GM18861 (cell line): ENCODE results near the gene OMA1.
"Not testable (repeated sequence)": the region's sequence is repeated elsewhere in the genome, so short reads cannot be mapped to it uniquely, and the experiment has no call there.

Source experiments
- ATAC-seq: cut with Tn5 transposase; IDR thresholded peaks from one replicate; pipeline ENCODE4 v1.9.1; 2021; ENCODE audit not compliant: unreplicated experiment

The OMA1 gene

DNA sequence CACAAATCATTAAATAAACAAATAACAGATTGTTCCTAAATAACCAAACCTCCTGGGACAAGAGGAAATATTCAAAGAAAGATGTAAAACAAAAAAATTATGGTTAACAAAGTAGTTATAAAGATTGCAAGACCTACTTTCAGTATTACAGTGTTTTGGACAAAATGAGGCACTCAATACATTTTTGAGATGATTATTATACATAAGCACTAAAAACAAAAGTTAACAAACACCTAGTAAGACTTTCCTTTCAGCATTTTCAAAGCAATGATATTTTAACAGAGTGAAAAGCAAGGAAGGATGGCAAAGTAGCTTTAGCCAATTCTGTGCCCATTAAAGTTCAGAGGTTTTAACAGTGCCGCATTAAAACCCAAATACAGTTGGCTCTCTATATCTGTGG lies 17.2 kb downstream of the OMA1 start:
- ATAC-seq, result no peak

DNA sequence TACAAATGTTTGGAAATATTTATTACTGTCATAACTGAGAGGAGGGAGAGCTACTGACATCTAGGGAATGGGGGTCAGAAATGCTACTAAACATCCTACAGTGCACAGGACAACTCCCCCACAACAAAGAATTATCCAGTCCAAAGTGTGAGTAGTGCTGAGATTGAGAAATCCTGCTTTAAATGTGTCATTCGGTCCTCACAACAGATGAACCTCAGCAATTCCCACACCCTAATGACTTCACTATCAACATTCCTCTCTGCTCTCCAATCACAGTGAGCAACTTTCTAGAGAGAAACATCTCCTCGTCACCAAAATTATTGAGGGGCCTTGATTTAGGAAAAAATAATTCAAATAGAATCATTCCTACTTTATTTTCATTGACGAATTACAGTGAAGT lies 18.0 kb downstream of the OMA1 start:
- no peak for ATAC-seq

DNA sequence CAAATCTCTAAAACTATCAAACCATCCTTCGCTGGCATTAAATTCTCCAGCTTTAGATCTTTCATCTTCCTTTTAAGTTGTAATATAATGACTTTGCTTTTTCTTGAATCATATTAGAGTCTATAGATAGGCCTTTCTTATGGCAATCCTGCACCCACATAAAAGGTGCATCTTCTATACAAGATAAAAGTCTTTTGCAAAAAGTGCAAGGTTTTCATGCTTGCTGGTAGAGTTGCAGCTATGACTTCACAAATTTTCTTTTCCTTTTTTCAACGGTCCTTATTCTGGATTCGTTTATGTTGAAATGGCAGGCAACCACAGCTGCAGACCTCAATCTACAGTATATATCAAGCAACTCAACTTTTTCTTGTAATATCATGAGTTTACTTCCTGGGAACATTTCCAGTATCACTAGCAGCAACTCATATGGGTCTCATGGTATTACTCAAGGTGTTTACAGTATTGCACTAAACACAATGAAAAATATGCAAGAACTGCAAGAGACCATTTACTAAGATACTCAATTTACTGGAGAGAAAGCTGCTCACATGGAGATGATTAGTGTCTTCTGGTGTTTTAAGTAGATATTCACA lies 22.1 kb downstream of the OMA1 start:
- no peak for ATAC-seq

DNA sequence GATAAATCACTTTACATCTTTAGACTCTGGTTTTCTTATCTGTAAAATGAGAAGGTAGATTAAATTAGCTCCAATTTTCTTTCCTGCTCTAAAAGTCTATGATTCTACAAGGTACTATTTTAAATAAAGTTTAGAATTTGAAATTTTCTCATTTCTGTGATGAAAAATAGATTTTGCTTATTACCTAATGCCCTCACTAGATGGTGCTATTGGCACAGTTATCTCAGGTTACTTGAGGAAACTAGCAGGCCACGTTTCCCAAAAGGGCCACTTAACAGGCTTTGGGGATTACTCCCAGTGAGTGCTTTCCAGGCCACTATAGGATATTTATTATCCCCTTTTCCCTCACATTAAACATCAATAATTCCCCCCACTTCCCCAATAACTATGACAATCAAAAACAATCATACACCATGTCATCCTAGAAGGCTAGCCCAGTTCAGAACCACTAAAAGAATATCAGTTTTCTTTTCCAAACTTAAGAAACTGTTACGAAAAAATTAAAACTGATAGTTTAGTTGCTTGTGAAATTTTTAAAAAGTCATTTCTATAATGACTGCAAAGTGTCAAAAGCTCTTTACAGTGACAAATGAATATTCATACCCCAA lies 30.6 kb downstream of the OMA1 start:
- ATAC-seq, result no peak

DNA sequence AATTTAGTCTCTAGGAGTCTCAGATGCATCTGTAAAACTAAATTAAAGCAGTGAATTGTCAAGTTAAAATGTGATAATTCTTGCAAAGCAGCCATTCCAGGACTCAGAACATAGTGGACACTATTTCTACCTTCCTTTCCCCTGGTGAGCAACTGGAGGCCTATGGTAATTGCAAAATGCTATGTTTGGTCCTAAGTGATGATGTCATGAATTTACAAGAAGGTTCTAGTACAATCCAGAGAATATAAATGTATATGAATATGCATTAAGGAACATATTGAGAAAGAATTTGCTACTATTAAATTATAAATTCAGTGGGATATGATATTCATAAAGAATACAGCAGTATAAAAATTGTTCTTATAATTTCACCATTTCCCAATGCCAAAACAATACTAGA lies 32.6 kb downstream of the OMA1 start:
- no peak for ATAC-seq

DNA sequence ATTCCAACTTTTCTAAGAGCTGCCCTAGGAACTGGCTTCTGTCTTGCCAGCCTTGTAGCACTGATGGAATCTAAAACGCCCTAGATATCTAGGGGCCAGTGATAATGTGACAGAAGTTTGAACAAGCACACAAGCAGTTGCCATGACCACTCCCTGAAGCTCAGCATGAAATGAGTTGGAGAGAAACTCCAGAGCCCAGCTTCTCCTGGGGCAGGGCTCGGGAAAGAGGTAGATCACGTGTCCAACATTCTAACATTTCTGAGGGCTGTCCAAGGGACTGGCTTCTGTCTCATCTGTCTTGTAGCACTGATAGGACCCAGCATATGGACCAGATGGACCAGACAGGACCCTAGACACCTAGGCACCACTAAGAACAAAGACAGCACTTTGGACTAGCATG lies 37.9 kb downstream of the OMA1 start:
- ATAC-seq, result no peak

DNA sequence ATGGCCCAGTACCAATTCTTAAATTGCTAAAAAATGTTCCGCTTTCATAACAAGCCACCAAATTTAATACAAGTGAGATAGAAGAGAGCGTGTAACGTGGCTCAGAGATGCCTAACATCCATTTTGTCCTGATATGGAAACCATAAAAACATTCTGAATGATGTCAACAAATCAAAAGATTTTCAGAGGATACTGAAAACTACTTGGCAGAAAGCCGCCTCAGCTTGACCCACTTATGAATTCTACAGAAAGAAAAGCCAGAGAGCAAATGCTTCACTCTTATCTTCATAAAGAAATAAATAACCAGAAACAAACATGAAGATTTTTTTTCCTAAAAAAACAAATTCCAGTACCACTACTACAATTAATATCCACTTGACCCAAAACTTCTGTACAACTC lies 41.2 kb downstream of the OMA1 start:
- no peak for ATAC-seq

DNA sequence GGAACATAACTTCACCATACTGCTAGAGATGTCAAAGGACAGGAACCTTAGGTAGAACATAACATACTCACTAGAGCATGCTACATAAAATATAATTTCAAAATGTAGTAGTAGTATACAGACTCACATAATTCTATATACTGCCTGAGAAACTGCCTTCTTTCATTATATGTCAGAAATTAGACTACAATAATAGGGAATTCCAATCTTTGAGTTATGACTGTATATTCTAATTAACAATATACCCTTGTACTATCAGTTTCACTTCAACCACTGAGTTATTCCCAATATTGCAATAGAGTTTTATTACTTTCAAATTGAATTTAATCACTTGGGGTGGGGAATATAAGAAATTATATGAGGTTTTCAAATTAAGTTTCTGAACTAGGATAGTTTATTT lies 44.0 kb downstream of the OMA1 start:
- no peak for ATAC-seq

DNA sequence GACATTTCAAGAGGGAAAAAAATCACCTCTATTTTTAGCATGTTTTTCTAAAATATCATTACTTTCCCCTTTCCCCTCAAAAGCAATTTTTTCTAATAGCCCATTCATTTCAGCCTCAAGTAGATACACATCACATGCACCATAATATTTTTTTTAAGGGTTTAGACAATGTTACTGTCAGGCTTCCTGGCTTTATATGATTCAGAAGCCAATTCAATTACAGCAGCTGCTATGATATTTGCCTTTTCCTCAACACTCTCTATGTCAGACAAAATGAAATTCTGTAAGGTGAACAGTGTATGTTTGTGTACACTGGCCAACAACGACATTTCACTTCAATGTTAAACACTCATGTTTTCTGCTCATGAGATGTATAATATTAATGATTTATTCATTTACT lies 46.5 kb downstream of the OMA1 start:
- ATAC-seq, result no peak

DNA sequence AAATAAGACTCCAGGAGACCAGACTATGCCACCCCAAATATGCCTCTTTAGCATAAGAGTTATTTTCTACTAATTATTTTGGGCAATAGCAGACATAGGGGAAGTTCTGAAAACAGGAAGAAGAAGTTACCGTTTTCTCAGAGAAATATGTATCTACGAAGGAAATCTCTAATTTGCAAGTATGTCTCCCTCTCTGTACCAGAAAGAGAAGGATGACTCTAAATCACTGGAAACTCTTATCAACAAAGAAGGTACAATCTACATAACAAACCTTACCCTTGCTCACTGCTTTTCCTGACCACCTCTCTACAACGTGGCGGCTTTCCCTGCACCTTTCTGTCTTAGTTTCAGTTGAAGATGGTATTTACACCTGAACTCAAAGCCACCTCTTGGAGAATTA lies 49.0 kb downstream of the OMA1 start:
- no peak for ATAC-seq

DNA sequence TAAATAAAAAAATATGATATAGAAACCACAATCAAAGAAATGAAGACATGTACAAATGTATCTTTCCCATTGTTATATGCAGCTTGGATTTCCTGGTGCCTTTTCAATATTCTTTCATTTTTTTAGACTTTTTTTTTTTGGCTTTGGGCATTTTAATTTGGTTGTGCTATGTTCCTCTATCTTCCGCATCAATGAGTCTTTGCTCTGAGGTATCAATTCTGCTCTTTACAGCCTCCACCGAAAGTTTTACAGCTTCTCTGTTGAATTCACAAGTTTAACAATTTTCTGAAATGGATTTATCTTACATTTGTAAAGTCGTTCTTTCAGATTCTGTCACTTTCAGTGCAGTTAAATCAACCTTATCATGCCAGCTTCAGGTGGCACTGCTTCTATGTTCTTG lies 50.5 kb downstream of the OMA1 start:
- ATAC-seq, result no peak

DNA sequence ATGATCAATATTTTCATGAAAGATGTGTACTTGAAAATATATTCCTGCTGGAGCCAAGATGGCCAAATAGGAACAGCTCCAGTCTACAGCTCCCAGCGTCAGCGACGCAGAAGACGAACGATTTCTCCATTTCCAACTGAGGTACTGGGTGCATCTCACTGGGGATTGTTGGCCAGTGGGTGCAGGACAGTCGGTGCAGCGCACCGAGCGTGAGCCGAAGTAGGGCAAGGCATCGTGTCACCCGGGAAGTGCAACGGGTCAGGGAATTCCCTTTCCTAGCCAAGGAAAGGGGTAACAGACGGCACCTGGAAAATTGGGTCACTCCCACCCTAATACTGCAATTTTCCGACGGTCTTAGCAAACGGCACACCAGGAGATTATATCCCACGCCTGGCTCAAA lies 57.6 kb downstream of the OMA1 start:
- not testable (repeated sequence) for ATAC-seq

DNA sequence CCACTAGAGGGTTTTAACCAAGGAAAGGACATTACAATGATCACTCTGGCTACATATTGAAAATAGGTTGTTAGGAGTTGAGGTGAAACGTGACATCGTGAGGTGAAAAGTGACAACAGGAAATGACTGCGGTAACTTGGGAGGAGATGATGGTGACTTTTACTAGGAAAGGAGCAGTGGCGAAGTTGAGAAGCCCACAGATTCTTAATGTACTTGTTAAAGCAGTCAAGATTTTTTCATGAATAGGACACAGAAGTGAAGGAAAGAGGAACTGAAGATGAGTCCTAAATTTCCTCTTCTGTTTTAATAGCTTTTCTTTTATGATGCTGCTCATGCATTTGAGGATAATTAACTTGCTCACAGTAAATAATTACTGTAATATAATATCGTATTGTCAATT lies 59.5 kb downstream of the OMA1 start:
- ATAC-seq, result no peak

DNA sequence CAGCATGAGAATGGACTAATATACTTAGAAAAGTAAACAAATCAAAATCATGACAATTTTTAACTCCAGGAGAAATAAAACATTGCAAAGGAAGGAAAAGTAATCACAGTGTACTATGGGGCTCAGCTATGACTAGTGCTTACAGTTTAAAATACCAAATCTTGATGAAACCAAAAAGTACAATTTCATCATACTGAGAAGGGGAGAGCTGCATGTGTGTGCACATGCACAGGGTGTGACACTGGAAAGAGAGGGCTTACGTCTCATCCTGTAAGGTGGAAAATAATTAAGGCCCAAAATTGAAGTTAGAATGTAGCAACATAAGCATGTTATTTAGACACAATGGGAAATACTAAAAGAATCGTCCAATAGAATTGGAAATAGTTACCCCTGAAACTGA lies 64.6 kb downstream of the OMA1 start:
- ATAC-seq, result no peak

DNA sequence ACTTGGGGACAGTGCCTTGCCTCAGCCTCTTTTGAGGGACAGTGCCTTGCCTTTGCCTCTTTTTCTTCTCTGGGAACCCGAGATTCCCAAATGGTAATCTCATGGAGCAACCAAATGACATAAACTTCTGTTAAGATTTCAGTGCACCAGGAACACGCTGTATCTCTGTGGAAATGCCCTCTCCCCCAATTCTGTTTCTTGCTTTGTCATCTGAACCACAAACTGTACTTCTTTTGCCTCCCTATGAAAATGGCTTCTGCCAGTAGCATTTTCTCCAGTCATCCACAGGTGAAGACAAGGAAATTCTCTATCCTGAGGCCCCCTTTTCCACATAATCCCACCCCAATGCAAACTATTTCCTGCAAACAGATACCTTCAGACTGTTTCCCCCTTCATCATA lies 66.3 kb downstream of the OMA1 start:
- no peak for ATAC-seq

DNA sequence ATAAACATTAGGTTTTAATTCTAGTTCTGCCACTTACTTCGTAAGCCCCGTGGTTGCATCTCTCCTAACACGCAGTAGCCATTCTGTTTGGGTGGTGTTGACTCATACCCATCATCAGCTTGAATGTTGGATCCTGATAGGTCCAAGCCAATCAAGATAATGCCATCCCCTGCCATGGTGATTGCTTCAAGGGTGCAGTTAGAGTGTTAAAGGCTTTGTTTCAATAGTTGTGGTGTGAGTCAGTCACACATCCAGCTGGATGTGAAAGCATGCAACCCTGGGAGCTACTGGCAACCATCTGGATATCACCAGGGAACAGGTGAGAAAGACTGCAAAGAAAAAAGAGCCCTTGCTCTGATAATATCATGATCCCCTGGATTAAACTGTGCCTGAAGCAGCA lies 69.1 kb downstream of the OMA1 start:
- ATAC-seq, result no peak

DNA sequence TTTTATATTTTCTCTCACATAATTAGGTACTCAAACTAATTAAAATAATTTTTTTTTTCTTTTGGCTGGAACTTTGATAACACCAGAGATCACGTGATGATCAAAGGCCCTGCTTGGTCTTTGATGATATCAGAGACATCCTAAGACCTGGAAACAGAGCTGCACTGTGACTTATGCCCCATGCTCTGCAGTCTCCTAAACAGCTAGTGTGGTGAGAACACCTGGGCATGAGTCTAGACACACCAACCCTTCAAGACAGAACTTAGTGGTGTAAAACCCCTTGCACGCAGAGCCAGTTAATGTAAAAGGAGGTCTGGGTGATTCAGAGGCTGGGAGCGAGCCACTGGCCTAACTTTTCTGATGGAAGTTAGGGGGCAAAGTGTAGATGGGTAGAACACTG lies 70.3 kb downstream of the OMA1 start:
- ATAC-seq, result no peak

DNA sequence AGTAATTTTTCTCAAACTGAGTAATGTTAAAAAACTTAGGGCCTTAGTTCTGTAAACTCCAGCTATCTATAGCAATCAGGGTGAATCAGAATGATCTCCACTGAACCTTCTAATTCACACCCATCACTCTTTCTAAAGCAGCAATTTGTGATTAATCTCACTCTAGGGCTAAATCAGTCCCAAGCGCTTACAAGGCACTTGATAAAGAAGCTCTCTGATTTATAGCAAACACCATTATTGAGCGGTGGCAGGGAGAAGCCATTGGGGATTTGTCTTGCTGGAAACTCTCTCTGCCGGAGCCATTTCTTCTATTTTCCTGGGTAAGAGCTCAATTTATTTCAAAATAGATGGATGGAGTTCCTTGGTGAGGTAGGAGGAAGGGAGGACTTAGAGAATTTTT lies 77.0 kb downstream of the OMA1 start:
- no peak for ATAC-seq

DNA sequence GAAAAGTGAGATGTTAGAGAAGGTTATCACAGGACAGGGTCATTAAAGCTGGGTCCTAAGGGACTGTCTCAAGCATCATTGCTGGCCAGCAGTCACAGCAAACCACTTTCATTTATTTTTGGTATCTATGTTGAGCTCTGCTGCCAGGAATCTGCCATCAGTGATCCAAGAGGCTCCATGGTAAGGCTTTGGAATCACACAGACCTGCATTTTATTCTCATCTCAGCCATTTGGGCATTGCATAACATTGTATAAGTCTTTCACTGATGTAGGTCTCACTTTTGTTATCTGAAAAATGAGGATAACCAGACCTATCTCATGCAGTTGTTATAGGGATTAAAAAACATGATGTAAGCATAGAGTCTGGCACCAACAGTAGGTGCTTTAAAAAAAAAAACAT lies 77.5 kb downstream of the OMA1 start:
- no peak for ATAC-seq

DNA sequence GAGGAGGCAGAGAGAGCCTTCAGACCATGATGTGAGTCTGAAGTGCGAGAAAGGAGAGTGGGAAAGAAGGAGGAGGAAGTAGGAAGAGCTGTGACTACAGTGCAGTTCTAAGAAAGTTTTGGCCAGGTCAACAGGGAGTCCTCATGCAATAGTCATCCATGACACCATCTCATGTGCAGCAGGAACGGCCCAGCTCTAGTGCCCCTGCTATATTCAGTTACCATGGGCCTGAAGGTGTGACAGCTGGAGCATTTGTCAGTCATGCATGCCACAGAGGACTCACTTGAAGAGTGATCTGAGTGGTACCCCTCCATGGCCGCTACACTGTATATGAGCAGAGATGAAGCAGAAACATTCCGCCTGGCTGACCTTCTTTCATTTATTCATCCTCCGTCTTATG lies 77.9 kb downstream of the OMA1 start:
- no peak for ATAC-seq

DNA sequence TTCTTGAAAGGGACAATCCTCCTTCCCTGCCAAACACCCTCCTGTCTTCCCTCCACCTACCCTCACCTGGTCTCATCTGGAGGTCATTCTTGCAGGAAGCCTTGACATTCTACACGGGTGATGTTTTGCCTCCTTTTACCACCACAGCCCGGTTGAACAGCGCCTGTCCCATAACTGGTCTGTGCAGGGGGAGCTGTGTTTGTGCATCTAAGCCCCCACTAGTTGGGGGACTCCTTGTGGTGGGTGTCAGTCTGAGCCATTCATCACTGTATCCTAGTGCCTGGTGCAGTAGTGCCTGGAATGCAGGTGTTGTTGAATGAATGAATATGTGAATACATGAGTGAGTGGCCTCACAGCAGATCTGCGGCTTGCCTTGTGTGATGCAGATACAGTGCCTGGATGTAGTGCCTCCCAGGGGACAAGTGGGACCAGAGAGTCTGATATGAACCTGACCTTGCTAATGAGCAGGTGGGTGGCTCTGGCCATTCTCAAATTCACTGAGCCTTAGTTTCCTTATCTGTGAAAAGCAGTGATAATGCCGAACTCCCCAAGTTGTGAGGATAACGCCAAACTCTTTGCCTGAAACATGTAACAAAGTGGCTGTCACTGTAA lies 79.8 kb downstream of the OMA1 start:
- no peak for ATAC-seq

DNA sequence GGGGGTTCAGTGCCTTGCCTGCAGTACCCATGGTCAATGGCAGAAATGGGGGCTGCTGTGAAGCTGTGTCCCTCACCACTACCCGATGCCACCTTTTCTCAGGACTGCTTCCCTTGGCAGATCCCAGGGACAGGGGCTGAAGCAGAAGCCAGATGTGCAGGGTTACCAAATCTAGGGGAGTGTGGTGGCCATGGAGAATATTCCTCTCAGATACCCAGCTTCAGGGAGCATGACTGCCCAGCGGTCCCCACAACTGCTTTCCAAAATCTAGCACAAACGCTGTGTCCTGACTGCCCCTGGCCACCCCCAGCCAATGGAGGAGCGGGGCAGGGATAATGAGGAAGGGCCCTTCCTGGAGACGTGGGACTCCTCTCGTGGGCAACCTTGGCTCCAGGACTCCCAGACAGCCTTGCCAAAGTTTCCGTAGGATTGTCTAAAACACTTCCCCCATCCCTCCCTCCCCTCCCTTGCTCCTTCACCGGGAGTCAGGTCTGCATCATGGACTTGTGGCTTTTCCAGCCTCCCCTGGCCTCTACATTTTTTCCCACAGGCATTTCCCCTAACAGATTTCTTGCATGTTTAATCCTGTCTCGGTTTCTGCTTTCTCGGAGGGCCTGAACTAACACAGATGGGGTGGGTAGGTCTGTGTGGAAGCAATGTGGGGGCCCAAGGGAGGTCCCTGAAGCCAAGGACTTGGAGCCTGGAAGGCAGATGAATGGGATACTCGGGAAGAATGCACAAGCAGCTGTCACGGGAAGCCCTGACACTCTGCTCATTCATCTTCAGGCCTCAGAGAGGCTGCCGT lies 80.5 kb downstream of the OMA1 start:
- no peak for ATAC-seq
